ENCODE data around the gene TTLL7.

The TTLL7 gene

GRCh38 chr1:83998498-83999315 is at the start of gene TTLL7:
Gene TTLL7, minus strand, starts transcription at chr1:83999132. Its CDS starts 46,921 bp downstream, at chr1:83952211.
- Mint-ChIP-seq H3K27me3 (peaks cover 54% of the 10 kb centered on the region), H3K4me1 (ENCODE audit: low read depth) (peaks cover 8% of the 10 kb centered on the region)

GRCh38 chr1:84042461-84042860 is 43.5 kb upstream of the TTLL7 start:
- intact Hi-C loops (cut with micrococcal nuclease), result no loop called here
- Mint-ChIP-seq H3K9me3 (no peaks in the 10 kb centered on the region), H3K4me3 (no peak overlapping the region), H3K4me1 (ENCODE audit: low read depth) (no peaks in the 10 kb centered on the region), H3K36me3 (ENCODE audit: low read depth) (no peaks in the 10 kb centered on the region), H3K27me3 (no peaks in the 10 kb centered on the region), H3K27ac (no peak overlapping the region)

More at GRCh38 chr1:83998498-83999315, at the start of gene TTLL7:
- Mint-ChIP-seq H3K27ac (peak within 1 kb of the TSS; percentile 81), H3K36me3 (ENCODE audit: low read depth) (peaks cover 5% of the 10 kb centered on the region), H3K9me3 (no peaks in the 10 kb centered on the region), H3K4me3 (peak within 1 kb of the TSS; percentile 84)
- intact Hi-C loops (cut with micrococcal nuclease), result no loop called here

- no peak overlapping the region for H3K4me3 Mint-ChIP-seq
- intact Hi-C loops (cut with micrococcal nuclease), result no loop called here
Observed at GRCh38 chr1:84037758-84038611, 39.1 kb upstream of the TTLL7 start.

GRCh38 chr1:84031802-84032327 is 32.9 kb upstream of the TTLL7 start:
- intact Hi-C loops (cut with micrococcal nuclease), result no loop called here
- Mint-ChIP-seq H3K36me3 (ENCODE audit: low read depth) (no peaks in the 10 kb centered on the region), H3K27me3 (no peaks in the 10 kb centered on the region), H3K4me1 (ENCODE audit: low read depth) (no peaks in the 10 kb centered on the region), H3K27ac (no peak overlapping the region), H3K9me3 (peaks cover 12% of the 10 kb centered on the region), H3K4me3 (no peak overlapping the region)

More at GRCh38 chr1:84037758-84038611, 39.1 kb upstream of the TTLL7 start:
- H3K27ac Mint-ChIP-seq, result no peak overlapping the region
- H3K36me3 Mint-ChIP-seq (ENCODE audit: low read depth), result no peaks in the 10 kb centered on the region
- H3K9me3 Mint-ChIP-seq, result peaks cover 14% of the 10 kb centered on the region
- no peaks in the 10 kb centered on the region for H3K27me3 Mint-ChIP-seq
- no peaks in the 10 kb centered on the region for H3K4me1 Mint-ChIP-seq (ENCODE audit: low read depth)

GRCh38 chr1:84027368-84027767 is 28.4 kb upstream of the TTLL7 start:
- no peaks in the 10 kb centered on the region for H3K36me3 Mint-ChIP-seq (ENCODE audit: low read depth)
- H3K4me1 Mint-ChIP-seq (ENCODE audit: low read depth), result no peaks in the 10 kb centered on the region
- intact Hi-C loops (cut with micrococcal nuclease), result no loop called here
- H3K27ac Mint-ChIP-seq, result no peak overlapping the region
- H3K9me3 Mint-ChIP-seq, result peaks cover under 1% of the 10 kb centered on the region
- H3K27me3 Mint-ChIP-seq, result no peaks in the 10 kb centered on the region
- no peak overlapping the region for H3K4me3 Mint-ChIP-seq

GRCh38 chr1:84025966-84026365 is 27.0 kb upstream of the TTLL7 start:
- Mint-ChIP-seq H3K27me3 (no peaks in the 10 kb centered on the region), H3K36me3 (ENCODE audit: low read depth) (no peaks in the 10 kb centered on the region)

GRCh38 chr1:84021822-84022221 is 22.9 kb upstream of the TTLL7 start:
- no peaks in the 10 kb centered on the region for H3K27me3 Mint-ChIP-seq
- peaks cover 12% of the 10 kb centered on the region for H3K9me3 Mint-ChIP-seq
- intact Hi-C loops (cut with micrococcal nuclease), result no loop called here
- H3K36me3 Mint-ChIP-seq (ENCODE audit: low read depth), result no peaks in the 10 kb centered on the region
- H3K27ac Mint-ChIP-seq, result no peak overlapping the region
- H3K4me3 Mint-ChIP-seq, result no peak overlapping the region
- H3K4me1 Mint-ChIP-seq (ENCODE audit: low read depth), result no peaks in the 10 kb centered on the region

More at GRCh38 chr1:84025966-84026365, 27.0 kb upstream of the TTLL7 start:
- no peaks in the 10 kb centered on the region for H3K4me1 Mint-ChIP-seq (ENCODE audit: low read depth)
- intact Hi-C loops (cut with micrococcal nuclease), result no loop called here
- no peak overlapping the region for H3K4me3 Mint-ChIP-seq
- H3K9me3 Mint-ChIP-seq, result peaks cover 12% of the 10 kb centered on the region
- H3K27ac Mint-ChIP-seq, result no peak overlapping the region

- Mint-ChIP-seq H3K27me3 (no peaks in the 10 kb centered on the region), H3K9me3 (peaks cover 12% of the 10 kb centered on the region), H3K4me3 (no peak overlapping the region), H3K4me1 (ENCODE audit: low read depth) (no peaks in the 10 kb centered on the region), H3K36me3 (ENCODE audit: low read depth) (no peaks in the 10 kb centered on the region), H3K27ac (no peak overlapping the region)
- intact Hi-C loops (cut with micrococcal nuclease), result no loop called here
Observed at GRCh38 chr1:84020151-84020550, 21.2 kb upstream of the TTLL7 start.

- Mint-ChIP-seq H3K27me3 (no peaks in the 10 kb centered on the region), H3K4me1 (ENCODE audit: low read depth) (no peaks in the 10 kb centered on the region), H3K9me3 (peaks cover 12% of the 10 kb centered on the region), H3K27ac (no peak overlapping the region), H3K36me3 (ENCODE audit: low read depth) (no peaks in the 10 kb centered on the region), H3K4me3 (no peak overlapping the region)
- intact Hi-C loops (cut with micrococcal nuclease), result no loop called here
Observed at GRCh38 chr1:84019217-84019616, 20.3 kb upstream of the TTLL7 start.

GRCh38 chr1:84013708-84014107 is 14.8 kb upstream of the TTLL7 start:
- peaks cover 4% of the 10 kb centered on the region for H3K27me3 Mint-ChIP-seq
- no peak overlapping the region for H3K4me3 Mint-ChIP-seq
- intact Hi-C loops (cut with micrococcal nuclease), result no loop called here
- no peak overlapping the region for H3K27ac Mint-ChIP-seq
- no peaks in the 10 kb centered on the region for H3K36me3 Mint-ChIP-seq (ENCODE audit: low read depth)
- no peaks in the 10 kb centered on the region for H3K9me3 Mint-ChIP-seq
- no peaks in the 10 kb centered on the region for H3K4me1 Mint-ChIP-seq (ENCODE audit: low read depth)

- Mint-ChIP-seq H3K9me3 (peaks cover 3% of the 10 kb centered on the region), H3K4me3 (no peak overlapping the region), H3K27ac (no peak overlapping the region), H3K4me1 (ENCODE audit: low read depth) (no peaks in the 10 kb centered on the region), H3K27me3 (peaks cover 6% of the 10 kb centered on the region), H3K36me3 (ENCODE audit: low read depth) (no peaks in the 10 kb centered on the region)
- intact Hi-C loops (cut with micrococcal nuclease), result no loop called here
Observed at GRCh38 chr1:84012018-84012417, 13.1 kb upstream of the TTLL7 start.

- peaks cover 6% of the 10 kb centered on the region for H3K27me3 Mint-ChIP-seq
- H3K36me3 Mint-ChIP-seq (ENCODE audit: low read depth), result no peaks in the 10 kb centered on the region
- no peaks in the 10 kb centered on the region for H3K4me1 Mint-ChIP-seq (ENCODE audit: low read depth)
- peaks cover 12% of the 10 kb centered on the region for H3K9me3 Mint-ChIP-seq
- intact Hi-C loops (cut with micrococcal nuclease), result no loop called here
- H3K4me3 Mint-ChIP-seq, result no peak overlapping the region
- no peak overlapping the region for H3K27ac Mint-ChIP-seq
Observed at GRCh38 chr1:84010136-84010535, 11.2 kb upstream of the TTLL7 start.

- peaks cover 6% of the 10 kb centered on the region for H3K27me3 Mint-ChIP-seq
- H3K4me1 Mint-ChIP-seq (ENCODE audit: low read depth), result no peaks in the 10 kb centered on the region
- no peak overlapping the region for H3K4me3 Mint-ChIP-seq
- intact Hi-C loops (cut with micrococcal nuclease), result no loop called here
- H3K27ac Mint-ChIP-seq, result no peak overlapping the region
- H3K9me3 Mint-ChIP-seq, result peaks cover 12% of the 10 kb centered on the region
- no peaks in the 10 kb centered on the region for H3K36me3 Mint-ChIP-seq (ENCODE audit: low read depth)
Observed at GRCh38 chr1:84008631-84009030, 9.7 kb upstream of the TTLL7 start.

GRCh38 chr1:84006591-84006990 is 7.7 kb upstream of the TTLL7 start:
- H3K4me1 Mint-ChIP-seq (ENCODE audit: low read depth), result no peaks in the 10 kb centered on the region
- no peak overlapping the region for H3K27ac Mint-ChIP-seq
- no peak overlapping the region for H3K4me3 Mint-ChIP-seq
- H3K9me3 Mint-ChIP-seq, result peaks cover 12% of the 10 kb centered on the region
- H3K36me3 Mint-ChIP-seq (ENCODE audit: low read depth), result no peaks in the 10 kb centered on the region
- intact Hi-C loops (cut with micrococcal nuclease), result no loop called here
- H3K27me3 Mint-ChIP-seq, result peaks cover 9% of the 10 kb centered on the region

Measured in dendritic cell treated with granulocyte-macrophage colony-stimulating factor and Interleukin-4, amounts not matched to agents 40 ng/mL and 50 ng/mL, for 4 days (primary cell).